GM19438 (cell line): ENCODE data around the gene RUNX2.
"Not testable (repeated sequence)": the region's sequence is repeated elsewhere in the genome, so short reads cannot be mapped to it uniquely, and the experiment has no call there.

Source experiments
- ATAC-seq: cut with Tn5 transposase; IDR thresholded peaks from one replicate; pipeline ENCODE4 v1.9.1; 2021; ENCODE audit warnings: low read depth; ENCODE audit not compliant: unreplicated experiment

RUNX2 gene

DNA sequence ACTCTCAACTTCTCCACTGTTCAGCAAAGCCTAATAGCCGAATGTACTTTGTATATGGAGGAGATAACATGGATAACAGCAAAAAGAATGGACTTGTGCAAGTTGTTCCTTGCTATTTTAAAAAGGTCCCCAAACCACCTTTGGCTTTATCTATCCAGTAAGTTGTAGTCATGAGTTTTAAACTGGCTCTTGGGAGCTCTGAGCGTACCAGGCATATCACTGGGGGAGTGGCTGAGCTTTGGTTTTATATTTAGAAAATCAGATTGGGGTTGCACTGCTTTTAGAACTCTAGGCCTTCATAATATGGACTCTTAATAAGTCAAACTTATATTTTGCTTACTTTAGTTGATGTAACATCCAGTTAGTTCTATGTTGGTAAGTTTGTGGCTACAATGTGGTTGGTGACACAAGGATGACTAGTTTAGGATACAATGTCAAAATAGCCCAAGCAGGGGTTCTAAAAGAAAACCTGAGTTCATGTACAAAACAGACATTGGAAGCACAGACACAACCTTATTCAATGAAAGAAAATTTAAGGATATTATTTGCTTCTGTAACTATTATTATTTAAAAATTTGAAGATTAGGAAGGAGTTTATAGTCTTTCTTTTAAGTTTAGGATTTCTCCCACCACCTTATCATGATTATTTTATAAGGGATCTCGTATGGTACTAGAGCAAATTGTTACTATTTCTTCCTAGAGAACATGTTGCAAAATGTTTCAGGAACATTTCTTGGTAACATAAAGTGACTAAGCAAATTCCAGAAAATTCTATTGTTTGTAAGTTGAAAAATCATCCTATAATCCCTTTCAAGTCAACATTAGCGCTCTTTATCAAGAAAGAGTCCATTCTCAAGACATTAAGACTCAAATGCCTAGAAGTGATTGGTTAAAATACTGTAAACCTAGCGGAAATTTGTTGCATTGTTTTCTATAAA, 215.4 kb downstream of the RUNX2 start:
- no peak for ATAC-seq

DNA sequence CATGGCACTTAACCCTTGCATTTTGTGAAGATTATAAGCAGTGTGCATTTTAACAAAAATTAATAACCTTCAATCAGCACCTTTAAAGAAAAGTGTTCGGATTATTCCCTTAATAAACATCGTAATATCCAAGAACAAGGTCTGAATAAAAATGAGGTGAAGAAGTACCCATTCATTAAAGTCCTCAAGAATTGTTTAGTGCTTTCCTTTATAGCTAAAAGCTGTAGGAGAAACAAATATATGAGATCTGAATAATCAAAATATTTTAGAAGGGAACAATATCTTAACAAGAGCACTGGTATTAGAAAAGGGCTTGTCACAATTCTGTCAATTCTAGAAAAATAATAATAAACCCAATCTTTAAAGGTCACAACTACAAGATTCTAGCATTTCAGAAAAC, 217.3 kb downstream of the RUNX2 start:
- no peak for ATAC-seq

GRCh38 chr6:45548657-45549515, 220.8 kb downstream of the RUNX2 start:
- ATAC-seq = peak; percentile 93

GRCh38 chr6:45552536-45552935, 224.4 kb downstream of the RUNX2 start:
- ATAC-seq = no peak

DNA sequence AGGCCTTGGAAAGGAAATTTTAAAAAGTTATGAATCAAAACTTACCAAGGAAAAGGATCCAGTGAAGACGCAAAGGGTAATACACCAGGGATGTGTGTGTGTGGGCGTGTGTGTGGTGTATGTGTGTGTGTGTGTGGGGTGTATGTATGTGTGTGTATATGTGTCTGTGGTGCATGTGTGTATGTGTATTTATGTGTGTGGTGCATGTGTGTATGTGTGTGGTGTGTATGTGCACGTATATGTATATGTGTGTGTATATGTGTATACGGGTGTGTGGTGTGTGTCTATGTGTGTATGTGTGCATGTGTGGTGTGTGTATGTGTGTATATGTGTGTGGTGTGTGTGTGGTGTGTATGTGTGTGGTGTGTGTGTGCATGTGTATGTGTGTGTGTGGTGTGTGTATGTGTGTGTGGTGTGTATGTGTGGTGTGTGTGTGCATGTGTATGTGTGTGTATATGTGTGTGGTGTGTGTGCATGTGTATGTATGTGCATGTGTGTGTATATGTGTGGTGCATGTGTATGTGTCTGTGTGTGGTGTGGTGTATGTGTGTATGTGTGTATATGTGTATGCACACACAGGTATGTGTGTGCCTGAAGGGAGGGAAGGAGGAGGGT, 225.7 kb downstream of the RUNX2 start:
- ATAC-seq = no peak

GRCh38 chr6:45554591-45554990, 226.5 kb downstream of the RUNX2 start:
- no peak for ATAC-seq

DNA sequence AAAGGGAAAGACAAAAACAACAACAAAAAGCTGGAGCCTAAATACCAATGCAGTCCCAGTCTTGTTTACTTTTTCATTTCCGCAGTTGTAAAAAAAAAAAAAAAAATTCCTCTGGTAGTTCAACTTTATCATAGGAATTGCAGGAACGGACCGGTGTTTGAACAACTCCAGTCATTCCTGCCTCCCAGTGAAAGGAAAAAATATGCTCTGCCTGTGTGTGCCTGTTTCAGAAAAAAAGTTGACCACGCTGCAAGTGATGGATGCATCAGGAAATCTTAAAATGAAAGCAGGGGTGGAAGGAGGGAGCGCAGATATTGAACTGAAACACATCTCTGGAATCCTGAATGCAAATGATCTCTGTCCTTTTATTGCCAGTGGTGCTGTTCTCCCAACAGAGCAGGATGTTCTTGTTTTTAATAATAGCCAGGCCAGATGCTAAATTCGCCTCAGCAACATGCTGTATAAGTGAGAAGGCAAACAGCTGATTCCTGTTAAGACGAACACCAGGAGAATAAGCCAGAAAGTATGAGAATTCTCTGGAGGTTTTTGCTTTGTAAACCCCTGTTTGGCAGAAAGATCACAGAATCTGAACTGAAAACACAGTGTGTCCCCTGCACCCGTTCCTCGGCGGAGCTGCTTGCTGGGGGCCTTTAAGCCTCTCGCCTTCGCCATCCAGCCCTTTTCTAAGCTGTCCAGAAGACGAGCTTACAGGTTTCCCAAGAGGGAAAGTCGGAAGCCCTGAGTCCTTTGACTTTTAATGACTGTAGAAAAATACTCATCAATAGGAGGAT, 228.0 kb downstream of the RUNX2 start:
- no peak for ATAC-seq

GRCh38 chr6:45556828-45557227, 228.7 kb downstream of the RUNX2 start:
- ATAC-seq = no peak

DNA sequence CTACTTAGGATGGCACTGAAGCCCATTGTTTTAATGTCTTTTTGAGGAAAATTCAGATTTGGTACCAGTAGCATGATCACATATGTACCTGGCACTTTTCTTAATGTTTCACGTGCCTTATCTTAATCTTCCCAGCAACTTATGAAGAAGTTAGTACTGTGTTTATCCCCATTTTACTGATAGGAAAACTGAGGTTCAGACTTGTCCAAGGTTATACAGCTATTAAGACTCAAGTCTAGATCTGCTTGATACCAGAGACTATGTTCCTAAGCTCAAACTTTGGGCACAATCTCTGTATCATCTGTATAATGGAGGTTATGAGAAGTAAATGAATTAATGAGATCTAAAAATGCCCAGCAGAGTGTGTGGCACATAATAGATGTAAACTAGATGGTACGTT, 229.3 kb downstream of the RUNX2 start:
- no peak for ATAC-seq

GRCh38 chr6:45558858-45559257, 230.7 kb downstream of the RUNX2 start:
- ATAC-seq = no peak

DNA sequence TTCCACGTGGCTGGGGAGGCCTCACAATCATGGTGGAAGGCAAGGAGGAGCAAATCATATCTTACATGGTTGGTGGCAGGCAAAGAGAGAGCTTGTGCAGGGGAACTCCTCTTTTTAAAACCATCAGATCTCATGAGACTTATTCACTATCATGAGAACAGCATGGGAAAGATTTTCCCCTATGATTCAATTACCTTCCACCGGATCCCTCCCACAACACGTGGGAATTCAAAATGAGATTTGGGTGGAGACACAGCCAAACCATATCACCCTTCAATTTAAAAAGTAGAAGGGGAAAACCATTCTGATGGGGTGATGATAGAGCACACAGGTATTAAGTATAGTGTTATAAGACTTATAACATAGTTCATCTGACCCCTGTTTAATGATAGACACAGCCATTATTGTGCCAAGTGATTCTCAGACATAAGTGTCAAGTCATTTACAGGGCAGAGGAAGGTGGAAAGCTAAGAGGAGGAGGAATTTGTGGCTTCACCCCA, 232.2 kb downstream of the RUNX2 start:
- ATAC-seq = not testable (repeated sequence)

- ATAC-seq = no peak
Measured at GRCh38 chr6:45562171-45562570, 234.0 kb downstream of the RUNX2 start.

- ATAC-seq = no peak
Measured at GRCh38 chr6:45563041-45563440, 234.9 kb downstream of the RUNX2 start.

DNA sequence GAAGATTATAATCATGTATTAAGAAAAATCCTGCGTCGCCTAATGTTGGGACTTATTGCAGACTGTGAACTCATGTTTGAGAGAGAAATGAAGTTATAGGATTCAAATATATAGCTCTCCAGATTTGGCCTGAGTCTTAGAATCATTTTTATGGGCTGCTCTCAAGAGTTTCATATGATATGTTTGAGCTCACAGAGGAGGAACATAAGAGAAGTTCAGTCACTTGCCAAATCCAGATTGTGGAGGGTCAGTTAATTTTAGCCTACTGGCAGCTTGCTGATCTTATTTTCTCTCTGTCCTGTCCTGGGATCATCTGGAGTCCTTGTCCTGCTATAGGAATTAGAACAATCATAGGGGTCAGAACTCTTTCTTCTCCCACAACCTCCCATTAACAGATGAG, 235.7 kb downstream of the RUNX2 start:
- ATAC-seq = no peak

DNA sequence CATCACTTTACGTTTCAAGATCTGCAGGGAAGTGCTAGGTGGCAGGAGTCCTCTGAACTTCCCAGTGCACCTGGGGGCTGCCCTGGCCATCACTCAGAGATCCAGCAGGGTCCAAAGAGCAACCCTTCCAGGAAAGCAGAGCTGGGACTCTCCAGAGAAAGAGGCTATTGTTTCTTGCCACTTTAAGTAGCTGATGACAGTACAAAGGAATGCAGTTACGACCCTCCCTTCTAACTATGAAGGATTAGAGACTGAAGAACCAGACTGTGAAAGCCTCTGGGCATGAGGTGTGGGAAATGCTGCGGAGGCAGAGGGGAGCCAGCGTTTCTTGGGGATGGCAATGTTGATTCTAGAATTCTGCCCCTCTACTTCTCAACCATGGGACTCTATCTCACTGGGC, 238.8 kb downstream of the RUNX2 start:
- no peak for ATAC-seq

DNA sequence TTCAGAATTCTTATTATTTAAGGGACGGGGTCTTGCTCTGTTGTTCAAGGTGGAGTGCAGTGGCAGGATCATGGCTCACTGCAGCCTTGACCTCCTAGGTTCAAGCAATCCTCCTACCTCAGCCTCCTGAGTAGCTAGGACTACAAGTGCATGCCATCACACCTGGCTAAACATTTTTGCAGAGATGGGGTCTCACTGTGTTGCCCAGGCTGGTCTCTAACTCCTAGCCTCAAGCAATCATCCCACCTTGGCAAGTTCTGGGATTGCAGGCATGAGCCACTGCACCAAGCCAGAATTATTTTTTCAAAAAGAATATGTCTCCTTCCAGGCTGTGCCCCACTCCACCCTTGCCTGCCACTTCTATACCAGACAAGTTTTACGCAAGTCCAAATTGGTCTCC, 239.7 kb downstream of the RUNX2 start:
- no peak for ATAC-seq

GRCh38 chr6:45568626-45569025, 240.5 kb downstream of the RUNX2 start:
- ATAC-seq = no peak

DNA sequence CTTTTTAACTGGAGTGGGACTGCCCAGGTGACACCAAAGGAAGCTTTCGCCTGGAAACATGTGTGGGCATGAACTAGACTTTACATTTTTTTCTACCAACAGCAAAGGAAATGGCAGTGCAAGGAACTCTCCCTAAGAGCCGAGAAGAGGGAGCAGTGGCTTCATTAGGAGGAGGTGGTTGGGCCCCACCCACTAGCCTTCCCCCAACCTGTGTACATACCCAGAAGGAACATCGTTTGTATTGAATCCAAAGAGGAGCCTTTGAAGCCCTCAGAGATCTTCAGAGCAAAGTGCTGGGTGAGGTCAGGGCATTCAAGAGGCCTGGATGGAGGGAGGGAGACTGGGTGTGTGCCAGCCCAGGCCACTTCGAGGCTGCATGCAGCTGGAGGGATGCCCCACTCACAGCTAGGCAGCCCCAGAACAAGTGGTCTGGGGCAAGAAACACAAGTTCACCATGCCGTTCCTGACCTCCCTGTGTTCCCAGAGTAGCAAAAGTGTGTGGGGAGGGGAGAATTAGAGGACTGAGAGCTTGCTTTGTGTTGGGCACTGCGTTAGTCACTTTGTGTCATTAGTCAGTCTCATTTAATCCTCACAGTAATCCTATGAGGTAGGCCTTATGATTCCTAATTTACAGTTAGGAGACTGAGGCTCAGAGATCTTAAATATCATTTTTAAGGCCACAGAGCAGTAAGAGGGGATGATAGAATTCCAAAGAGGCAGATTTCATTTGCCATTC, 241.2 kb downstream of the RUNX2 start:
- ATAC-seq = no peak

DNA sequence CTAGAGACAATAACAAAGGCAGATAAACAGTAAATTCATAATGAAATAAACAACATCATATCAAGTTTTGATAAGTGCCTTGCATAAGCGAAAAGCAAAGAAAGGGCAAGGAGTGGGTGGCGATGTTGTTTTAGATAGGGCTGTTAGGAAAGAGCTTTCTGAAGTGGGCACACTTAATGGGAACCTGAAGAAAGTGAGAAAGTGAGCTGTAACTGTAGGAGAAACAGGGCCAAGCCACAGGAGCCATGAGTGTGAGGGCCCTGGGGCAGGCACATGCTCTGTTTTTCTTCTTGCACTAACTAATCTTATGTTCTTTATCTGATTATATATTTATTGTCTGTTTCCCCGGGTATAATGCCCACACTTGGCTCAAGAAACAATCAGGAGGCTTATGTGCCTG, 243.0 kb downstream of the RUNX2 start:
- ATAC-seq = no peak
